Liver (tissue), 9 donors: ENCODE measurements around the gene DNAH5. TPM values are rescaled to one million over a fixed set of nuclear protein-coding genes. Genes with fewer than 3 reads are reported as not detected.

Source experiments
- DNase-seq: peaks from one replicate; pipeline ENCODE4 v3.0.0-alpha.2; 2017; ENCODE audit warnings: low spot score
- H3K27ac ChIP-seq, 2 donors: one replicate each; pipeline ENCODE4 v1.7.0; 2013; ENCODE audit warnings: inconsistent platforms in 2 of 2, low read length in 2 of 2, control low read depth in 1 of 2, low read depth in 1 of 2, mild to moderate bottlenecking in 1 of 2
- H3K27me3 ChIP-seq, 4 donors: one replicate each; pipeline versions ENCODE4 v1.6.1 to v1.7.0; 2013; ENCODE audit warnings: low read length in 3 of 4, inconsistent platforms in 1 of 4, mild to moderate bottlenecking in 1 of 4, moderate library complexity in 1 of 4; ENCODE audit not compliant: control insufficient read depth in 4 of 4, insufficient read depth in 4 of 4
- H3K36me3 ChIP-seq, 4 donors: one replicate each; pipeline versions ENCODE4 v1.6.1 to v1.7.0; 2013; ENCODE audit warnings: low read length in 3 of 4, mild to moderate bottlenecking in 3 of 4, low read depth in 1 of 4, moderate library complexity in 1 of 4; ENCODE audit not compliant: control insufficient read depth in 4 of 4, insufficient read depth in 3 of 4
- H3K4me1 ChIP-seq, 4 donors: one replicate each; pipeline versions ENCODE4 v1.6.1 to v1.7.0; 2013; ENCODE audit warnings: low read length in 3 of 4, mild to moderate bottlenecking in 3 of 4, moderate library complexity in 1 of 4; ENCODE audit not compliant: control insufficient read depth in 4 of 4, insufficient read depth in 4 of 4
- H3K4me3 ChIP-seq, 3 donors: one replicate each; pipeline versions ENCODE4 v1.6.1 to v1.7.0; 2013; ENCODE audit warnings: low read length in 3 of 3, control low read depth in 1 of 3, low read depth in 1 of 3, mild to moderate bottlenecking in 1 of 3
- H3K9ac ChIP-seq, 2 donors: one replicate each; pipeline ENCODE4 v1.7.0; 2013; ENCODE audit warnings: low read length in 2 of 2, mild to moderate bottlenecking in 2 of 2, moderate library complexity in 2 of 2, control low read depth in 1 of 2, low read depth in 1 of 2
- H3K9me3 ChIP-seq, 4 donors: one replicate each; pipeline versions ENCODE4 v1.6.1 to v1.7.0; 2013; ENCODE audit warnings: low read length in 3 of 4; ENCODE audit not compliant: control insufficient read depth in 4 of 4
- CTCF ChIP-seq: fragments of 150-350 bp; IDR thresholded peaks from 2 replicates; pipeline ENCODE4 v1.5.1; 2017; ENCODE audit warnings: improper control_type of control experiment, low read depth, low read length; ENCODE audit not compliant: missing input control
- EGR1 ChIP-seq, 2 donors: IDR thresholded peaks; 2 replicates each; pipeline ENCODE4 v1.6.1; 2016 to 2018; ENCODE audit warnings: antibody characterized with exemption in 2 of 2, low read depth in 2 of 2
- FOXA1 ChIP-seq: IDR thresholded peaks from 2 replicates; pipeline ENCODE4 v1.6.1; 2016; ENCODE audit warnings: antibody characterized with exemption
- GABPA ChIP-seq, 2 donors: IDR thresholded peaks in 1 of 2; conservative IDR thresholded peaks in 1 of 2; 2 replicates each; pipeline ENCODE4 v1.6.1; 2016; ENCODE audit warnings: antibody characterized with exemption in 2 of 2, mild to moderate bottlenecking in 1 of 2, moderate library complexity in 1 of 2
- HNF4A ChIP-seq, 2 donors: conservative IDR thresholded peaks; 2 replicates each; pipeline ENCODE4 v1.6.1; 2016; ENCODE audit warnings: antibody characterized with exemption in 2 of 2, mild to moderate bottlenecking in 2 of 2
- HNF4G ChIP-seq: IDR thresholded peaks from 2 replicates; pipeline ENCODE4 v1.6.1; 2016; ENCODE audit warnings: antibody characterized with exemption
- JUND ChIP-seq, 2 donors: IDR thresholded peaks; 2 replicates each; pipeline ENCODE4 v1.6.1; 2016; ENCODE audit warnings: antibody characterized with exemption in 2 of 2
- MAX ChIP-seq: IDR thresholded peaks from 2 replicates; pipeline ENCODE4 v1.6.1; 2016; ENCODE audit warnings: antibody characterized with exemption
- NR2F2 ChIP-seq: IDR thresholded peaks from 2 replicates; pipeline ENCODE4 v1.6.1; 2016; ENCODE audit warnings: antibody characterized with exemption
- RAD21 ChIP-seq, 2 donors: IDR thresholded peaks; 2 replicates each; pipeline ENCODE4 v1.6.1; 2016; ENCODE audit warnings: antibody characterized with exemption in 2 of 2, mild to moderate bottlenecking in 2 of 2
- REST ChIP-seq: IDR thresholded peaks from 2 replicates; pipeline ENCODE4 v1.6.1; 2016; ENCODE audit warnings: antibody characterized with exemption, mild to moderate bottlenecking
- RXRA ChIP-seq, 2 donors: IDR thresholded peaks; 2 replicates each; pipeline ENCODE4 v1.6.1; 2017 to 2018; ENCODE audit warnings: antibody characterized with exemption in 2 of 2, mild to moderate bottlenecking in 1 of 2
- SP1 ChIP-seq: IDR thresholded peaks from 2 replicates; pipeline ENCODE4 v1.6.1; 2018; ENCODE audit warnings: antibody characterized with exemption, mild to moderate bottlenecking
- TAF1 ChIP-seq: conservative IDR thresholded peaks from 2 replicates; pipeline ENCODE4 v1.6.1; 2016; ENCODE audit warnings: antibody characterized with exemption, mild to moderate bottlenecking
- YY1 ChIP-seq: IDR thresholded peaks from 2 replicates; pipeline ENCODE4 v1.6.1; 2016; ENCODE audit warnings: antibody characterized with exemption, mild to moderate bottlenecking
- WGBS: extraction: QIAGEN DNeasy Blood & Tissue Kit; methylation state at CpG from one replicate; pipeline ENCODE4 v1.1.7; 2013; 5-methylcytosine and 5-hydroxymethylcytosine counted together
- polyA plus RNA-seq, 2 donors: library from polyadenylated mRNA; stranded (reverse) in 1 of 2; unstranded in 1 of 2; fragments of 200-250 nt in 1 of 2; fragments of >200 nt in 1 of 2; fragmentation: Nextera tagmentation in 1 of 2; extraction: Ambion mirVana in 1 of 2; gene quantifications; one replicate each; pipeline versions ENCODE4 v1.2.1 to v1.2.3, GENCODE V29; 2013 to 2015
- total RNA-seq, 2 donors: library from RNA; depleted of rRNA; stranded (reverse); fragments of >200 nt; gene quantifications; one replicate each; pipeline ENCODE4 v1.2.3, GENCODE V29; 2014
- donor health status: healthy.
- donor health status: healthy.
- donor health status: healthy.
- donor health status: healthy.
- donor health status: healthy.

DNAH5 gene
- total and polyA plus RNA-seq, 4 donors, result 0.19 to 14.8 (median 4.4) TPM

GRCh38 chr5:13934921-13935320, 9.6 kb downstream of the DNAH5 start:
- H3K27me3 ChIP-seq, result peaks cover 0 to 4% (median 0%) of the 10 kb centered on the region in 4 donors
- no peak overlapping the region for H3K4me3 ChIP-seq
- H3K4me1 ChIP-seq, result no peaks in the 10 kb centered on the region
- TF ChIP-seq RAD21 (IDR thresholded peaks at IDR 0.05) (no peak), TAF1 (no peak)
- H3K36me3 ChIP-seq, result no peaks in the 10 kb centered on the region
- no peak for DNase-seq
- H3K9me3 ChIP-seq, result peaks cover 0 to 8% (median 4%) of the 10 kb centered on the region in 4 donors
- no peak overlapping the region for H3K27ac ChIP-seq
- no peak overlapping the region for H3K9ac ChIP-seq
- 62% methylated on average over 1 of the region's 1 CpG for WGBS

- DNase-seq, result no peak
- no peak overlapping the region for H3K4me3 ChIP-seq
- no peak for TF ChIP-seq YY1
Observed at GRCh38 chr5:13934125-13934524, 10.4 kb downstream of the DNAH5 start.

DNA sequence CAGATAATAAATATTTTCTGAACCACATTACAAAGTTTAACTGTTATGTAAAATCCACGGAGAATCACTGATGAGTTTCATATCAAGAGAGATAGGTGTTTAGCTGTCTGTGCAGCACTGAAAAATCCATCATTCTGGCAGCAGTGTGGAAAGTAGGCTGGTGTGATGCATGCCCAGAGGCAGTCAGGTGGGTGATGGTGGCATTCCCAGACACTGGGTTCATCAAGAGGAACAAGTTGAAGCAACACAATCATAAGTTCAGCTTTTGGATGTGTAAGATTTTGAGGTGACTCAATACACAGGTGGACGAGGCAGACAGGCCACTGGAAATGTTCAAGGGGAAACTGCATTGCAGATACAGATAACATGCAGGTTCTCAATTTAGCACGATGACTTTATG, 11.9 kb downstream of the DNAH5 start:
- TF ChIP-seq YY1 (no peak), EGR1 (IDR thresholded peaks at IDR 0.05; ENCODE audit: low read depth in 2 of 2) (no peak), CTCF (no peak), RAD21 (IDR thresholded peaks at IDR 0.05) (no peak), GABPA (IDR thresholded peaks at IDR 0.05 in 1 of 2, conservative IDR thresholded peaks at IDR 0.05 in 1 of 2) (no peak), JUND (IDR thresholded peaks at IDR 0.05) (no peak), TAF1 (no peak), NR2F2 (no peak), HNF4G (no peak), SP1 (no peak), REST (no peak), MAX (no peak), HNF4A (conservative IDR thresholded peaks at IDR 0.05) (no peak), RXRA (IDR thresholded peaks at IDR 0.05) (no peak), FOXA1 (no peak)
- H3K36me3 ChIP-seq, result no peaks in the 10 kb centered on the region
- H3K4me3 ChIP-seq, result no peak overlapping the region
- WGBS, result 75% methylated on average over 3 of the region's 3 CpGs
- H3K27ac ChIP-seq, result no peak overlapping the region
- H3K4me1 ChIP-seq, result no peaks in the 10 kb centered on the region
- no peaks in the 10 kb centered on the region for H3K27me3 ChIP-seq
- no peak for DNase-seq
- peaks cover 0 to 8% (median 4%) of the 10 kb centered on the region in 4 donors for H3K9me3 ChIP-seq
- no peak overlapping the region for H3K9ac ChIP-seq

More at GRCh38 chr5:13934125-13934524, 10.4 kb downstream of the DNAH5 start:
- peaks cover 0 to 8% (median 4%) of the 10 kb centered on the region in 4 donors for H3K9me3 ChIP-seq
- H3K36me3 ChIP-seq, result no peaks in the 10 kb centered on the region
- no peak overlapping the region for H3K27ac ChIP-seq
- H3K4me1 ChIP-seq, result no peaks in the 10 kb centered on the region
- no peak overlapping the region for H3K9ac ChIP-seq
- H3K27me3 ChIP-seq, result peaks cover 0 to 2% (median 0%) of the 10 kb centered on the region in 4 donors
- WGBS, result 75% methylated on average over 2 of the region's 2 CpGs
